A549 (cell line): ENCODE data around the gene ARHGEF38. TPM values are rescaled to one million over a fixed set of nuclear protein-coding genes. Genes with fewer than 3 reads are reported as not detected.
A peak's percentile ranks its signal among the peaks of the same experiment; 100 is the strongest.

Source experiments
- ATAC-seq, 2 experiments: fragments of 200-7000 bp in 1 of 2; fragments of >200 bp in 1 of 2; cut with Nextera tagmentation in 1 of 2; cut with Tn5 transposase in 1 of 2; 3 replicates each; pipeline versions ENCODE4 v1.8.0 to v1.9.1; 2018 to 2020; ENCODE audit warnings: mild to moderate bottlenecking in 1 of 2, moderate library complexity in 1 of 2
- CTCF ChIA-PET: fragments of 300-600 bp; sonication (Branson Sonifier 250); formaldehyde crosslinking; extraction: SDS; loops from one replicate; lab custom pipeline; 2021; ENCODE audit warnings: antibody characterized with exemption, inconsistent platforms; lab: Yijun Ruan, JAX
- POLR2A ChIA-PET: fragments of 350-600 bp; formaldehyde crosslinking; extraction: SDS; loops from one replicate; lab custom pipeline; 2021; ENCODE audit warnings: antibody characterized with exemption, inconsistent platforms; lab: Yijun Ruan, JAX
- DNase-seq, 2 experiments: peaks; one replicate each; pipeline versions ENCODE4 v3.0.0 to v3.0.0-alpha.2; 2011 to 2016; ENCODE audit warnings: low read depth in 1 of 2, low spot score in 1 of 2
- FAIRE-seq: peaks from 2 replicates; lab custom pipeline; 2011; peaks lifted over from hg19 to GRCh38; lab: Jason Lieb, UNC
- H3K27ac ChIP-seq, 2 experiments: fragments of >200 bp; sonication (Bioruptor Twin); formaldehyde crosslinking; 3 replicates each; pipeline ENCODE4 v1.5.1; 2016 to 2017
- H3K4me1 ChIP-seq: fragments of >200 bp; sonication (Bioruptor Twin); formaldehyde crosslinking; 3 replicates; pipeline ENCODE4 v1.6.1; 2016
- H3K4me2 ChIP-seq: fragments of >200 bp; sonication (Bioruptor Twin); formaldehyde crosslinking; 3 replicates; pipeline ENCODE4 v1.6.1; 2016
- H3K4me3 ChIP-seq: fragments of >200 bp; sonication (Bioruptor Twin); formaldehyde crosslinking; 3 replicates; pipeline ENCODE4 v1.5.1; 2016
- H3K9me3 ChIP-seq: fragments of >200 bp; sonication (Bioruptor Twin); formaldehyde crosslinking; 3 replicates; pipeline ENCODE4 v1.6.1; 2016
- BCL3 ChIP-seq: fragments of >200 bp; sonication (Bioruptor Twin); formaldehyde crosslinking; IDR thresholded peaks from 3 replicates; pipeline ENCODE4 v1.6.1; 2016
- CBX2 ChIP-seq: fragments of 200-600 bp; sonication (generic); IDR thresholded peaks from 2 replicates; pipeline ENCODE4 v1.6.1; 2016; ENCODE audit warnings: low read depth, mild to moderate bottlenecking, borderline replicate concordance
- CHD2 ChIP-seq: fragments of 150-350 bp; IDR thresholded peaks from 2 replicates; pipeline ENCODE4 v1.6.1; 2014; ENCODE audit warnings: low read length; ENCODE audit not compliant: partially characterized antibody
- CTCF ChIP-seq: fragments of >200 bp; sonication (Bioruptor Twin); formaldehyde crosslinking; IDR thresholded peaks from 3 replicates; pipeline ENCODE4 v1.5.1; 2016
- E2F6 ChIP-seq: IDR thresholded peaks from 2 replicates; pipeline ENCODE4 v1.6.1; 2012; ENCODE audit warnings: low read depth, borderline replicate concordance
- FOSB ChIP-seq: fragments of 250-450 bp; sonication (Bioruptor Pico); IDR thresholded peaks from 2 replicates; pipeline ENCODE4 v1.5.0; 2020; ENCODE audit warnings: mild to moderate bottlenecking, moderate library complexity
- FOSL2 ChIP-seq, 2 experiments: fragments of 450-650 bp in 1 of 2; fragments of >200 bp in 1 of 2; sonication (Bioruptor Twin) in 1 of 2; formaldehyde crosslinking; IDR thresholded peaks; 2 replicates each; pipeline versions ENCODE4 v1.5.0 to v1.6.1; 2016 to 2020; ENCODE audit warnings: mild to moderate bottlenecking in 1 of 2, moderate library complexity in 1 of 2
- GATA3 ChIP-seq: IDR thresholded peaks from 2 replicates; pipeline ENCODE4 v1.6.1; 2012; ENCODE audit warnings: borderline replicate concordance
- HEYL ChIP-seq: fragments of 250-450 bp; sonication (Bioruptor Pico); IDR thresholded peaks from 2 replicates; pipeline ENCODE4 v1.8.0; 2021; ENCODE audit warnings: mild to moderate bottlenecking, moderate library complexity
- HOXA7 ChIP-seq: fragments of 250-450 bp; sonication (Bioruptor Pico); IDR thresholded peaks from 2 replicates; pipeline ENCODE4 v1.5.0; 2020; ENCODE audit warnings: mild to moderate bottlenecking, moderate library complexity
- HOXB5 ChIP-seq: fragments of 250-450 bp; sonication (Bioruptor Pico); IDR thresholded peaks from 2 replicates; pipeline ENCODE4 v1.5.0; 2020; ENCODE audit warnings: mild to moderate bottlenecking, moderate library complexity
- KDM5A ChIP-seq: fragments of 200-600 bp; sonication (generic); IDR thresholded peaks from 2 replicates; pipeline ENCODE4 v1.6.1; 2016; ENCODE audit warnings: antibody characterized with exemption, mild to moderate bottlenecking
- MAFK ChIP-seq: fragments of 450-650 bp; IDR thresholded peaks from 2 replicates; pipeline ENCODE4 v1.6.1; 2014; ENCODE audit not compliant: partially characterized antibody
- MAX ChIP-seq: IDR thresholded peaks from 2 replicates; pipeline ENCODE4 v1.6.1; 2012
- NFE2L2 ChIP-seq: fragments of 150-350 bp; conservative IDR thresholded peaks from 2 replicates; pipeline ENCODE4 v1.6.1; 2014; ENCODE audit warnings: low read length
- NR3C1 ChIP-seq: fragments of >200 bp; sonication (Bioruptor Twin); formaldehyde crosslinking; IDR thresholded peaks from 3 replicates; pipeline ENCODE4 v1.6.1; 2017
- PHF8 ChIP-seq: fragments of 200-600 bp; sonication (generic); IDR thresholded peaks from 2 replicates; pipeline ENCODE4 v1.6.1; 2016; ENCODE audit warnings: low read depth, mild to moderate bottlenecking, antibody characterized with exemption, moderate library complexity, borderline replicate concordance
- RNF2 ChIP-seq: fragments of 200-600 bp; sonication (generic); IDR thresholded peaks from 2 replicates; pipeline ENCODE4 v1.6.1; 2016; ENCODE audit warnings: low read depth, mild to moderate bottlenecking, antibody characterized with exemption, moderate library complexity, borderline replicate concordance
- SREBF2 ChIP-seq: fragments of 450-650 bp; IDR thresholded peaks from 2 replicates; pipeline ENCODE4 v1.6.1; 2014; ENCODE audit warnings: mild to moderate bottlenecking, moderate library complexity
- TFCP2L1 ChIP-seq: fragments of 250-450 bp; sonication (Bioruptor Pico); IDR thresholded peaks from 2 replicates; pipeline ENCODE4 v1.5.0; 2021; ENCODE audit warnings: mild to moderate bottlenecking
- ZC3H11A ChIP-seq: fragments of 450-650 bp; IDR thresholded peaks from 2 replicates; pipeline ENCODE4 v1.6.1; 2014; ENCODE audit warnings: antibody characterized with exemption, mild to moderate bottlenecking
- ZFP36 ChIP-seq: fragments of 450-650 bp; IDR thresholded peaks from 2 replicates; pipeline ENCODE4 v1.6.1; 2014; ENCODE audit warnings: borderline replicate concordance; ENCODE audit not compliant: partially characterized antibody
- ZSCAN20 ChIP-seq: fragments of 250-450 bp; sonication (Bioruptor Pico); IDR thresholded peaks from 2 replicates; pipeline ENCODE4 v1.8.0; 2022; ENCODE audit warnings: mild to moderate bottlenecking, moderate library complexity
- WGBS: methylation state at CpG from one replicate; pipeline ENCODE4 v1.1.6; 2017; ENCODE audit errors: missing lambda C conversion rate; 5-methylcytosine and 5-hydroxymethylcytosine counted together
- polyA plus RNA-seq, 4 experiments: library from polyadenylated mRNA; depleted of rRNA in 3 of 4; stranded (reverse); fragments of >200 nt; fragmentation: RNase III in 1 of 4; extraction: RNeasy Plus Mini Kit Qiagen cat#74134 plus additional on column Dnase treatment in 1 of 4; gene quantifications; 2 replicates in 3 of 4; 3 replicates in 1 of 4; pipeline ENCODE4 v1.2.3, GENCODE V29; 2011 to 2017

The ARHGEF38 gene
- polyA plus RNA-seq, 2 of the 4 experiments (the other 2 are of a cell fraction): 0.05 TPM; not detected in 1

GRCh38 chr4:105555409-105555808 is 3.0 kb downstream of the ARHGEF38 start (continued):
- TF ChIP-seq CTCF: no peak

- no peak for TF ChIP-seq E2F6
- TF ChIP-seq FOSB (CRISPR knock-in tag): no peak
- no peak for TF ChIP-seq NR3C1
- no peak for TF ChIP-seq PHF8
- TF ChIP-seq CBX2: no peak
- TF ChIP-seq BCL3: no peak
- no peak for TF ChIP-seq MAX
- no peak for TF ChIP-seq SREBF2
- TF ChIP-seq RNF2: no peak
- TF ChIP-seq ZFP36: no peak
- TF ChIP-seq HEYL: no peak
- no peak for TF ChIP-seq NFE2L2
- no peak for TF ChIP-seq KDM5A
- TF ChIP-seq HOXA7 (CRISPR knock-in tag): no peak
- TF ChIP-seq, all 56 proteins: peak for 0
- H3K4me3 ChIP-seq: no peak overlapping the region
- DNase-seq (no peak), ATAC-seq (no peak), FAIRE-seq (no peak)
- ChIA-PET CTCF (no interaction called here), POLR2A (no interaction called here)
- no peak overlapping the region for H3K4me2 ChIP-seq
- no peak overlapping the region for H3K27ac ChIP-seq
- peaks cover 13% of the 10 kb centered on the region; the same call in 2 of the 3 replicates for H3K4me1 ChIP-seq
- WGBS: 43% methylated on average over 1 of the region's 1 CpG
- no peaks in the 10 kb centered on the region for H3K9me3 ChIP-seq
These were observed 3.8 kb downstream of the ARHGEF38 start for GRCh38 chr4:105556206-105556605.

DNA sequence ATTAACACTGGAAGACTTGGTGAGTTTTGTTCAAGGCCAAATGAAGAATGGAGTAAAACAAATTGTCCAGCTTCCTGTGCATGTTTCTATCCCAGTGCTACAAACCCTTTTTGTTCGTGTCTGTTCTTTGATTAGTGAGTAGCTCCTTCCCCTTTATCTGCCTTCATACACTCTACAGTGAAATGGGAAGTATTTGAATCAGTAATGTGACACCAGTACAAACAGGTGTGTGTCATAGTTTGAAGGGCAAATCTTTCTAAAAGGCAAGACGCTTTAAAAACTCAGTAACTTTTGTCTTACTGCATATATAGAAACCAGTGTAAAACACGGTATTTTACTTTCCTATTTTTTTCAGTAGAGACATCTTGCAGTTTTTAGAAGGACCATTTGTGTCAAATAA is 5.9 kb downstream of the ARHGEF38 start:
- 46% methylated on average over 3 of the region's 3 CpGs for WGBS
- DNase-seq: no peak

GRCh38 chr4:105560421-105560848 is 8.0 kb downstream of the ARHGEF38 start:
- no peak for FAIRE-seq
- 3% methylated on average over 1 of the region's 1 CpG for WGBS
- Histone ChIP-seq H3K9me3 (no peaks in the 10 kb centered on the region), H3K27ac (no peak overlapping the region), H3K4me1 (no peaks in the 10 kb centered on the region), H3K4me2 (no peak overlapping the region), H3K4me3 (no peak overlapping the region)
- ATAC-seq: no peak
- DNase-seq: no peak
- ChIA-PET CTCF (no interaction called here), POLR2A (no interaction called here)
- TF ChIP-seq TFCP2L1 (CRISPR knock-in tag) (no peak), MAFK (no peak), FOSL2 (IDR thresholded peaks at IDR 0.05) (no peak), FOSL2 (CRISPR knock-in tag; IDR thresholded peaks at IDR 0.05) (0 out of 2 replicates have a peak, but pooled peaks have one; percentile 4)

More for the DNA sequence above, 5.9 kb downstream of the ARHGEF38 start:
- Histone ChIP-seq H3K4me1 (no peaks in the 10 kb centered on the region), H3K4me2 (no peak overlapping the region), H3K27ac (no peak overlapping the region), H3K9me3 (no peaks in the 10 kb centered on the region), H3K4me3 (no peak overlapping the region)
- no peak for FAIRE-seq
- no peak for ATAC-seq
- CTCF ChIA-PET: interaction anchor here (0.7 kb wide), 1 partner anchor 1209 kb away, joined by 3 read pairs; no protein-coding TSS in a partner anchor
- POLR2A ChIA-PET: no interaction called here
- TF ChIP-seq HOXB5 (CRISPR knock-in tag) (no peak), MAX (no peak), HOXA7 (CRISPR knock-in tag) (no peak), GATA3 (no peak), ZSCAN20 (no peak), CHD2 (no peak), ZC3H11A (no peak)
